Loucy (cell line): ENCODE data around the gene KRIT1.
"Not testable (repeated sequence)": the region's sequence is repeated elsewhere in the genome, so short reads cannot be mapped to it uniquely, and the experiment has no call there.

Source experiments
- H2AFZ ChIP-seq: fragments of 200-600 bp; sonication (generic); 2 replicates; pipeline ENCODE4 v1.6.0; 2016; ENCODE audit warnings: antibody characterized with exemption, mild to moderate bottlenecking, low read length, moderate library complexity
- H3F3A ChIP-seq: fragments of 200-600 bp; 2 replicates; pipeline ENCODE4 v1.6.0; 2016; ENCODE audit warnings: antibody characterized with exemption, low read depth, mild to moderate bottlenecking
- H3K27me3 ChIP-seq: fragments of 200-600 bp; sonication (generic); 2 replicates; pipeline ENCODE4 v1.6.1; 2014; ENCODE audit warnings: low read length, mild to moderate bottlenecking; ENCODE audit not compliant: insufficient read depth, poor library complexity, severe bottlenecking
- H3K36me3 ChIP-seq: fragments of 200-600 bp; sonication (generic); 2 replicates; pipeline ENCODE4 v1.6.1; 2016; ENCODE audit warnings: low read length; ENCODE audit not compliant: insufficient read depth
- H3K4me1 ChIP-seq: fragments of 200-600 bp; sonication (generic); 2 replicates; pipeline ENCODE4 v1.5.1; 2014; ENCODE audit warnings: low read length, mild to moderate bottlenecking; ENCODE audit not compliant: insufficient read depth, poor library complexity, severe bottlenecking
- H3K4me2 ChIP-seq: fragments of 200-600 bp; sonication (generic); 2 replicates; pipeline ENCODE4 v1.6.0; 2014; ENCODE audit warnings: antibody characterized with exemption, low read length, low read depth, mild to moderate bottlenecking; ENCODE audit not compliant: poor library complexity, severe bottlenecking
- H3K4me3 ChIP-seq: fragments of 200-600 bp; sonication (generic); 2 replicates; pipeline ENCODE4 v1.5.1; 2014; ENCODE audit warnings: low read length, mild to moderate bottlenecking, mixed read lengths; ENCODE audit not compliant: poor library complexity, severe bottlenecking
- H3K79me2 ChIP-seq: fragments of 200-600 bp; sonication (generic); 2 replicates; pipeline ENCODE4 v1.6.1; 2014; ENCODE audit warnings: low read length; ENCODE audit not compliant: insufficient read depth
- H3K9ac ChIP-seq: fragments of 200-600 bp; sonication (generic); 2 replicates; pipeline ENCODE4 v1.6.0; 2014; ENCODE audit warnings: mild to moderate bottlenecking, low read depth, low read length, moderate library complexity; ENCODE audit not compliant: poor library complexity, severe bottlenecking
- H3K9me2 ChIP-seq: fragments of 200-600 bp; sonication (generic); replicated peaks from 2 replicates; pipeline ENCODE4 v1.6.1; 2016; ENCODE audit warnings: low read depth, low read length, mixed read lengths
- H3K9me3 ChIP-seq: fragments of 200-600 bp; sonication (generic); 2 replicates; pipeline ENCODE4 v1.6.1; 2014; ENCODE audit warnings: mild to moderate bottlenecking, antibody characterized with exemption, low read length, low read depth; ENCODE audit not compliant: insufficient read depth
- H4K20me1 ChIP-seq: fragments of 200-600 bp; sonication (generic); 2 replicates; pipeline ENCODE4 v1.6.0; 2014; ENCODE audit warnings: antibody characterized with exemption, low read length, mild to moderate bottlenecking; ENCODE audit not compliant: insufficient read depth, poor library complexity, severe bottlenecking
- EZH2phosphoT487 ChIP-seq: fragments of 200-600 bp; IDR thresholded peaks from 2 replicates; pipeline ENCODE4 v1.6.1; 2018; ENCODE audit warnings: antibody characterized with exemption, mild to moderate bottlenecking, moderate library complexity, borderline replicate concordance
- TF ChIP-seq, protein P1 (sequence below): fragments of 200-600 bp; sonication (generic); conservative IDR thresholded peaks from 2 replicates; pipeline ENCODE4 v1.5.1; 2014; ENCODE audit warnings: mild to moderate bottlenecking, antibody characterized with exemption, low read length

Gene KRIT1

GRCh38 chr7:92259062-92259461 lies 13.3 kb upstream of the KRIT1 start:
- Histone ChIP-seq H3K9me3 (peaks cover 10% of the 10 kb centered on the region), H2AFZ (no peak overlapping the region), H3K4me3 (no peak overlapping the region), H3K79me2 (peaks cover 86% of the 10 kb centered on the region), H3K4me1 (no peaks in the 10 kb centered on the region), H3K9me2 (no peaks in the 10 kb centered on the region), H4K20me1 (peaks cover 5% of the 10 kb centered on the region), H3K36me3 (peaks cover 5% of the 10 kb centered on the region; the same call in 1 of the 2 replicates), H3F3A (no peaks in the 10 kb centered on the region), H3K4me2 (no peak overlapping the region), H3K27me3 (no peaks in the 10 kb centered on the region), H3K9ac (no peak overlapping the region)
- no peak for TF ChIP-seq EZH2phosphoT487
- TF ChIP-seq, protein P1, sequence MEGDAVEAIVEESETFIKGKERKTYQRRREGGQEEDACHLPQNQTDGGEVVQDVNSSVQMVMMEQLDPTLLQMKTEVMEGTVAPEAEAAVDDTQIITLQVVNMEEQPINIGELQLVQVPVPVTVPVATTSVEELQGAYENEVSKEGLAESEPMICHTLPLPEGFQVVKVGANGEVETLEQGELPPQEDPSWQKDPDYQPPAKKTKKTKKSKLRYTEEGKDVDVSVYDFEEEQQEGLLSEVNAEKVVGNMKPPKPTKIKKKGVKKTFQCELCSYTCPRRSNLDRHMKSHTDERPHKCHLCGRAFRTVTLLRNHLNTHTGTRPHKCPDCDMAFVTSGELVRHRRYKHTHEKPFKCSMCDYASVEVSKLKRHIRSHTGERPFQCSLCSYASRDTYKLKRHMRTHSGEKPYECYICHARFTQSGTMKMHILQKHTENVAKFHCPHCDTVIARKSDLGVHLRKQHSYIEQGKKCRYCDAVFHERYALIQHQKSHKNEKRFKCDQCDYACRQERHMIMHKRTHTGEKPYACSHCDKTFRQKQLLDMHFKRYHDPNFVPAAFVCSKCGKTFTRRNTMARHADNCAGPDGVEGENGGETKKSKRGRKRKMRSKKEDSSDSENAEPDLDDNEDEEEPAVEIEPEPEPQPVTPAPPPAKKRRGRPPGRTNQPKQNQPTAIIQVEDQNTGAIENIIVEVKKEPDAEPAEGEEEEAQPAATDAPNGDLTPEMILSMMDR = no peak

DNA sequence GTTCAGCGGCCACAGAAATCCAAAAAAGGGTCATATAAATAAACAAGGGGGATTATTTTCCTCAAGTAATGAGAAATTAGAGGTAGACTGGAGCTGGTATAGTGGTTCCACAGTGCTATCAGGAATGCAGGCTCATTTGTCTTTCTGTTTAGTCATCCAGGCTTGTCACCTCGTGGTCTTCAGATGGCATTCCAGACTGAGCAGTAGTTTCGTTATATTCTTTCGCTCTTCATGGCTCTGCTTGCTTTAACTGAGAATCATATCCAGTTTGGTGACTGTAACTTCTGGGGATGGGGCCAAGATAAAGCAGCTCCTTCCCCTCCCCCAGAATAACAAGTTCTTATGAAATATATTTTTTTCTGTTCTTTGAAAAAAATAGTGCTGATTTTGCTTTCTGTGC lies 9.6 kb upstream of the KRIT1 start:
- Histone ChIP-seq H4K20me1 (peaks cover 25% of the 10 kb centered on the region), H3K27me3 (no peaks in the 10 kb centered on the region), H3K9me3 (no peaks in the 10 kb centered on the region), H3K79me2 (peaks cover 91% of the 10 kb centered on the region), H3K4me3 (no peak overlapping the region), H3F3A (no peaks in the 10 kb centered on the region), H3K9me2 (no peaks in the 10 kb centered on the region), H3K36me3 (peaks cover 2% of the 10 kb centered on the region; the same call in 1 of the 2 replicates), H3K4me2 (no peak overlapping the region), H2AFZ (no peak overlapping the region), H3K4me1 (peaks cover 13% of the 10 kb centered on the region), H3K9ac (no peak overlapping the region)
- TF ChIP-seq, protein P1 = no peak
- TF ChIP-seq EZH2phosphoT487 = no peak

- H3K4me2 ChIP-seq = not testable (repeated sequence)
- peaks cover 89% of the 10 kb centered on the region for H3K79me2 ChIP-seq
- H3K4me1 ChIP-seq = peaks cover 14% of the 10 kb centered on the region
These were observed 9.1 kb upstream of the KRIT1 start for GRCh38 chr7:92254800-92255199.

GRCh38 chr7:92253251-92253650 lies 7.5 kb upstream of the KRIT1 start:
- H3K79me2 ChIP-seq = peaks cover 91% of the 10 kb centered on the region
- H2AFZ ChIP-seq = no peak overlapping the region
- H3K4me3 ChIP-seq = no peak overlapping the region
- H3K9ac ChIP-seq = no peak overlapping the region
- no peaks in the 10 kb centered on the region for H3K36me3 ChIP-seq
- H3K4me2 ChIP-seq = no peak overlapping the region
- no peaks in the 10 kb centered on the region for H3K9me3 ChIP-seq
- no peaks in the 10 kb centered on the region for H3F3A ChIP-seq
- peaks cover 16% of the 10 kb centered on the region for H3K4me1 ChIP-seq
- no peaks in the 10 kb centered on the region for H3K27me3 ChIP-seq
- peaks cover 32% of the 10 kb centered on the region for H4K20me1 ChIP-seq
- H3K9me2 ChIP-seq = no peaks in the 10 kb centered on the region
- TF ChIP-seq EZH2phosphoT487 = no peak
- TF ChIP-seq, protein P1 = no peak

More at GRCh38 chr7:92254800-92255199, 9.1 kb upstream of the KRIT1 start:
- H3K9ac ChIP-seq, H3K4me3 ChIP-seq, H3K9me2 ChIP-seq, H3K9me3 ChIP-seq, H3F3A ChIP-seq, H2AFZ ChIP-seq, H3K27me3 ChIP-seq, H3K36me3 ChIP-seq: not testable (repeated sequence)
- peaks cover 26% of the 10 kb centered on the region for H4K20me1 ChIP-seq
